BJ (cell line): Measurements from ENCODE around the gene APOBEC3B. TPM values are rescaled to one million over a fixed set of nuclear protein-coding genes. Genes with fewer than 3 reads are reported as not detected.
"Not testable (repeated sequence)": the region's sequence is repeated elsewhere in the genome, so short reads cannot be mapped to it uniquely, and the experiment has no call there.

Source experiments
- CTCF ChIA-PET: fragments of 350-600 bp; formaldehyde crosslinking; extraction: SDS; loops from one replicate; lab custom pipeline; 2021; ENCODE audit warnings: antibody characterized with exemption, inconsistent platforms; lab: Yijun Ruan, JAX
- POLR2A ChIA-PET: fragments of 300-600 bp; sonication (Branson Sonifier 250); formaldehyde crosslinking; extraction: SDS; loops from one replicate; lab custom pipeline; 2021; ENCODE audit warnings: antibody characterized with exemption; lab: Charles Lee
- DNase-seq: peaks from one replicate; pipeline ENCODE4 v3.0.0-alpha.2; 2011; ENCODE audit warnings: low read depth
- H3K27me3 ChIP-seq: 2 replicates; pipeline ENCODE4 v1.6.0; 2011; ENCODE audit warnings: low read length; ENCODE audit not compliant: control insufficient read depth, insufficient read depth
- H3K36me3 ChIP-seq: 2 replicates; pipeline ENCODE4 v1.5.1; 2011; ENCODE audit warnings: low read length; ENCODE audit not compliant: control insufficient read depth, insufficient read depth
- H3K4me3 ChIP-seq: 2 replicates; pipeline ENCODE4 v1.5.1; 2011; ENCODE audit warnings: low read depth, mild to moderate bottlenecking, control low read depth, low read length
- CTCF ChIP-seq: IDR thresholded peaks from 2 replicates; pipeline ENCODE4 v1.5.1; 2011; ENCODE audit warnings: low read depth, mild to moderate bottlenecking, control low read depth, inconsistent platforms, low read length, moderate library complexity; ENCODE audit not compliant: insufficient read depth
- polyA plus RNA-seq: library from polyadenylated mRNA; depleted of rRNA; stranded (reverse); fragments of >200 nt; gene quantifications from 2 replicates; pipeline ENCODE4 v1.2.3, GENCODE V29; 2011

Gene APOBEC3B
- polyA plus RNA-seq, 1 experiment = 16.0 TPM

- Histone ChIP-seq H3K4me3 (no peak overlapping the region), H3K36me3 (no peaks in the 10 kb centered on the region), H3K27me3 (no peaks in the 10 kb centered on the region)
- no peak for DNase-seq
- ChIA-PET CTCF (interaction anchor here (1.1 kb wide), 1 partner anchor 117 kb away, joined by 3 read pairs; no protein-coding TSS in a partner anchor), POLR2A (no interaction called here)
- TF ChIP-seq CTCF = no peak
Observed at GRCh38 chr22:38987171-38987895, 5.2 kb downstream of the APOBEC3B start.

GRCh38 chr22:38989466-38989865 lies 7.3 kb downstream of the APOBEC3B start:
- no peak for DNase-seq
- ChIA-PET CTCF (no interaction called here), POLR2A (no interaction called here)
- no peaks in the 10 kb centered on the region for H3K36me3 ChIP-seq
- no peak overlapping the region for H3K4me3 ChIP-seq
- no peak for TF ChIP-seq CTCF
- H3K27me3 ChIP-seq = no peaks in the 10 kb centered on the region; the same call in 1 of the 2 replicates

GRCh38 chr22:38992871-38993371 lies 10.8 kb downstream of the APOBEC3B start:
- CTCF ChIA-PET = interaction anchor here (0.6 to 2.4 kb wide), 5 partner anchors 10 to 539 kb away, joined by 3 to 14 read pairs (median 3); partner anchors contain the start of gene RPS19BP1
- H3K27me3 ChIP-seq, DNase-seq, H3K36me3 ChIP-seq, POLR2A ChIA-PET, H3K4me3 ChIP-seq: not testable (repeated sequence)

GRCh38 chr22:38996105-38996504 lies 14.0 kb downstream of the APOBEC3B start:
- Histone ChIP-seq H3K4me3 (no peak overlapping the region), H3K27me3 (peaks cover 5% of the 10 kb centered on the region), H3K36me3 (no peaks in the 10 kb centered on the region)
- no peak for TF ChIP-seq CTCF
- no peak for DNase-seq
- POLR2A ChIA-PET = no interaction called here
- CTCF ChIA-PET = interaction anchor here (1.1 to 2.2 kb wide), 3 partner anchors 124 to 232 kb away, joined by 3 to 11 read pairs (median 3); no protein-coding TSS in a partner anchor

DNA sequence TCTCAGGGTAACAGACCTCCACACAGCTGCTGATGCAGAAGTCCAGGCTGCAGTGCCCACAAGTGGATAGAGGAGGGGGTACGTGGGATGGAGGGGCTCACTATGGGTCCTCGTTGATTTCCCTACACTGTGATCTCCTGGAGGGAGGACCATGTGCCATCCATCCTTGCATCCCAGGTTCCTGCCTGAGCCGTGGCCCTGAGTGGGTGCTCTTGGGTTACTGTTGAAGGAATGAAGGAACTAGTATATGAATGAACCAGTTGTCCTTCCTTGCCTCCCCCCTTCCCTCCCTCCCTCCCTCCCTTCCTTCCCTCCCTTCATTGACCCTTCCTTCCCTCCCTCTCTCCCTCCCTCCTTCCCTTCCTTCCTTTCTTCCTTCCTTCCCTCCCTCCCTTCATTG lies 15.4 kb downstream of the APOBEC3B start:
- no peaks in the 10 kb centered on the region for H3K36me3 ChIP-seq
- no peak for TF ChIP-seq CTCF
- peaks cover 5% of the 10 kb centered on the region for H3K27me3 ChIP-seq
- ChIA-PET POLR2A (no interaction called here), CTCF (interaction anchor here (0.8 to 2.2 kb wide), 3 partner anchors 70 to 127 kb away, joined by 3 to 11 read pairs (median 3); no protein-coding TSS in a partner anchor)
- no peak for DNase-seq
- H3K4me3 ChIP-seq = no peak overlapping the region
